Liver (tissue), 9 donors: ENCODE results near the gene STARD9. TPM values are rescaled to one million over a fixed set of nuclear protein-coding genes. Genes with fewer than 3 reads are reported as not detected.

ENCODE experiments used
- DNase-seq: peaks from one replicate; pipeline ENCODE4 v3.0.0-alpha.2; 2017; ENCODE audit warnings: low spot score
- H3K27ac ChIP-seq, 2 donors: one replicate each; pipeline ENCODE4 v1.7.0; 2013; ENCODE audit warnings: inconsistent platforms in 2 of 2, low read length in 2 of 2, control low read depth in 1 of 2, low read depth in 1 of 2, mild to moderate bottlenecking in 1 of 2
- H3K27me3 ChIP-seq, 4 donors: one replicate each; pipeline versions ENCODE4 v1.6.1 to v1.7.0; 2013; ENCODE audit warnings: low read length in 3 of 4, inconsistent platforms in 1 of 4, mild to moderate bottlenecking in 1 of 4, moderate library complexity in 1 of 4; ENCODE audit not compliant: control insufficient read depth in 4 of 4, insufficient read depth in 4 of 4
- H3K36me3 ChIP-seq, 4 donors: one replicate each; pipeline versions ENCODE4 v1.6.1 to v1.7.0; 2013; ENCODE audit warnings: low read length in 3 of 4, mild to moderate bottlenecking in 3 of 4, low read depth in 1 of 4, moderate library complexity in 1 of 4; ENCODE audit not compliant: control insufficient read depth in 4 of 4, insufficient read depth in 3 of 4
- H3K4me1 ChIP-seq, 4 donors: one replicate each; pipeline versions ENCODE4 v1.6.1 to v1.7.0; 2013; ENCODE audit warnings: low read length in 3 of 4, mild to moderate bottlenecking in 3 of 4, moderate library complexity in 1 of 4; ENCODE audit not compliant: control insufficient read depth in 4 of 4, insufficient read depth in 4 of 4
- H3K4me3 ChIP-seq, 3 donors: one replicate each; pipeline versions ENCODE4 v1.6.1 to v1.7.0; 2013; ENCODE audit warnings: low read length in 3 of 3, control low read depth in 1 of 3, low read depth in 1 of 3, mild to moderate bottlenecking in 1 of 3
- H3K9ac ChIP-seq, 2 donors: one replicate each; pipeline ENCODE4 v1.7.0; 2013; ENCODE audit warnings: low read length in 2 of 2, mild to moderate bottlenecking in 2 of 2, moderate library complexity in 2 of 2, control low read depth in 1 of 2, low read depth in 1 of 2
- H3K9me3 ChIP-seq, 4 donors: one replicate each; pipeline versions ENCODE4 v1.6.1 to v1.7.0; 2013; ENCODE audit warnings: low read length in 3 of 4; ENCODE audit not compliant: control insufficient read depth in 4 of 4
- EGR1 ChIP-seq, 2 donors: IDR thresholded peaks; 2 replicates each; pipeline ENCODE4 v1.6.1; 2016 to 2018; ENCODE audit warnings: antibody characterized with exemption in 2 of 2, low read depth in 2 of 2
- FOXA1 ChIP-seq: IDR thresholded peaks from 2 replicates; pipeline ENCODE4 v1.6.1; 2016; ENCODE audit warnings: antibody characterized with exemption
- FOXA2 ChIP-seq: IDR thresholded peaks from 2 replicates; pipeline ENCODE4 v1.6.1; 2016; ENCODE audit warnings: antibody characterized with exemption
- GABPA ChIP-seq, 2 donors: IDR thresholded peaks in 1 of 2; conservative IDR thresholded peaks in 1 of 2; 2 replicates each; pipeline ENCODE4 v1.6.1; 2016; ENCODE audit warnings: antibody characterized with exemption in 2 of 2, mild to moderate bottlenecking in 1 of 2, moderate library complexity in 1 of 2
- HNF4A ChIP-seq, 2 donors: conservative IDR thresholded peaks; 2 replicates each; pipeline ENCODE4 v1.6.1; 2016; ENCODE audit warnings: antibody characterized with exemption in 2 of 2, mild to moderate bottlenecking in 2 of 2
- HNF4G ChIP-seq: IDR thresholded peaks from 2 replicates; pipeline ENCODE4 v1.6.1; 2016; ENCODE audit warnings: antibody characterized with exemption
- JUND ChIP-seq, 2 donors: IDR thresholded peaks; 2 replicates each; pipeline ENCODE4 v1.6.1; 2016; ENCODE audit warnings: antibody characterized with exemption in 2 of 2
- NR2F2 ChIP-seq: IDR thresholded peaks from 2 replicates; pipeline ENCODE4 v1.6.1; 2016; ENCODE audit warnings: antibody characterized with exemption
- RAD21 ChIP-seq, 2 donors: IDR thresholded peaks; 2 replicates each; pipeline ENCODE4 v1.6.1; 2016; ENCODE audit warnings: antibody characterized with exemption in 2 of 2, mild to moderate bottlenecking in 2 of 2
- RXRA ChIP-seq, 2 donors: IDR thresholded peaks; 2 replicates each; pipeline ENCODE4 v1.6.1; 2017 to 2018; ENCODE audit warnings: antibody characterized with exemption in 2 of 2, mild to moderate bottlenecking in 1 of 2
- SP1 ChIP-seq: IDR thresholded peaks from 2 replicates; pipeline ENCODE4 v1.6.1; 2018; ENCODE audit warnings: antibody characterized with exemption, mild to moderate bottlenecking
- TAF1 ChIP-seq: conservative IDR thresholded peaks from 2 replicates; pipeline ENCODE4 v1.6.1; 2016; ENCODE audit warnings: antibody characterized with exemption, mild to moderate bottlenecking
- YY1 ChIP-seq: IDR thresholded peaks from 2 replicates; pipeline ENCODE4 v1.6.1; 2016; ENCODE audit warnings: antibody characterized with exemption, mild to moderate bottlenecking
- WGBS: extraction: QIAGEN DNeasy Blood & Tissue Kit; methylation state at CpG from one replicate; pipeline ENCODE4 v1.1.7; 2013; 5-methylcytosine and 5-hydroxymethylcytosine counted together
- polyA plus RNA-seq, 2 donors: library from polyadenylated mRNA; stranded (reverse) in 1 of 2; unstranded in 1 of 2; fragments of 200-250 nt in 1 of 2; fragments of >200 nt in 1 of 2; fragmentation: Nextera tagmentation in 1 of 2; extraction: Ambion mirVana in 1 of 2; gene quantifications; one replicate each; pipeline versions ENCODE4 v1.2.1 to v1.2.3, GENCODE V29; 2013 to 2015
- total RNA-seq, 2 donors: library from RNA; depleted of rRNA; stranded (reverse); fragments of >200 nt; gene quantifications; one replicate each; pipeline ENCODE4 v1.2.3, GENCODE V29; 2014
- TF ChIP-seq, protein P1 (sequence below): IDR thresholded peaks from 2 replicates; pipeline ENCODE4 v1.6.1; 2016; ENCODE audit warnings: antibody characterized with exemption, mild to moderate bottlenecking
- TF ChIP-seq, protein P2 (sequence below): IDR thresholded peaks from 2 replicates; pipeline ENCODE4 v1.6.1; 2016; ENCODE audit warnings: antibody characterized with exemption
- TF ChIP-seq, protein P3 (sequence below): IDR thresholded peaks from 2 replicates; pipeline ENCODE4 v1.6.1; 2016; ENCODE audit warnings: antibody characterized with exemption
- TF ChIP-seq, protein P4 (sequence below): fragments of 150-350 bp; IDR thresholded peaks from 2 replicates; pipeline ENCODE4 v1.5.1; 2017; ENCODE audit warnings: improper control_type of control experiment, low read depth, low read length; ENCODE audit not compliant: missing input control
- TF ChIP-seq, protein P5 (sequence below): IDR thresholded peaks from 2 replicates; pipeline ENCODE4 v1.6.1; 2016; ENCODE audit warnings: antibody characterized with exemption
- donor health status: healthy.
- donor health status: healthy.
- donor health status: healthy.
- donor health status: healthy.
- donor health status: healthy.

Gene STARD9
- total and polyA plus RNA-seq, 4 donors = 0.26 to 3.9 (median 0.54) TPM

DNA sequence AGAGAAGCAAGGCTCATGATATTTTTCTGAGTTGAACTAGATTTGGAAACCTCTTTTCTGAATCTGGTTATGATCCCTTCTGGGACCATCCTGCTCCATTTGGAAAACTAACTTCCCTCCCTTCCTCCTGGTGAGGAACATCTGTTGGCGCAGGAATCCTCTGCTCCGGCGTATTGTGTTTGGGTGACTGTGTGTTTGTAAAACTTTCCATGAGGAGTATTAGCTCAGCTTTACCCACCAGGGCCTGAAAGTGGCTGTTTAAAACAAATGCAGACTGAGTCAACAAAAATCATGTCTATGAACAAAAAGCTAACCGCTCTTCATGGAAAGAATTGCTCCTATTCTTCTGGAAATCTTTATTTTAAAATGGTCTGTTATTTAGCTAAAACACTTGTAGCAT lies 17.7 kb downstream of the STARD9 start (continued):
- TF ChIP-seq, protein P1, sequence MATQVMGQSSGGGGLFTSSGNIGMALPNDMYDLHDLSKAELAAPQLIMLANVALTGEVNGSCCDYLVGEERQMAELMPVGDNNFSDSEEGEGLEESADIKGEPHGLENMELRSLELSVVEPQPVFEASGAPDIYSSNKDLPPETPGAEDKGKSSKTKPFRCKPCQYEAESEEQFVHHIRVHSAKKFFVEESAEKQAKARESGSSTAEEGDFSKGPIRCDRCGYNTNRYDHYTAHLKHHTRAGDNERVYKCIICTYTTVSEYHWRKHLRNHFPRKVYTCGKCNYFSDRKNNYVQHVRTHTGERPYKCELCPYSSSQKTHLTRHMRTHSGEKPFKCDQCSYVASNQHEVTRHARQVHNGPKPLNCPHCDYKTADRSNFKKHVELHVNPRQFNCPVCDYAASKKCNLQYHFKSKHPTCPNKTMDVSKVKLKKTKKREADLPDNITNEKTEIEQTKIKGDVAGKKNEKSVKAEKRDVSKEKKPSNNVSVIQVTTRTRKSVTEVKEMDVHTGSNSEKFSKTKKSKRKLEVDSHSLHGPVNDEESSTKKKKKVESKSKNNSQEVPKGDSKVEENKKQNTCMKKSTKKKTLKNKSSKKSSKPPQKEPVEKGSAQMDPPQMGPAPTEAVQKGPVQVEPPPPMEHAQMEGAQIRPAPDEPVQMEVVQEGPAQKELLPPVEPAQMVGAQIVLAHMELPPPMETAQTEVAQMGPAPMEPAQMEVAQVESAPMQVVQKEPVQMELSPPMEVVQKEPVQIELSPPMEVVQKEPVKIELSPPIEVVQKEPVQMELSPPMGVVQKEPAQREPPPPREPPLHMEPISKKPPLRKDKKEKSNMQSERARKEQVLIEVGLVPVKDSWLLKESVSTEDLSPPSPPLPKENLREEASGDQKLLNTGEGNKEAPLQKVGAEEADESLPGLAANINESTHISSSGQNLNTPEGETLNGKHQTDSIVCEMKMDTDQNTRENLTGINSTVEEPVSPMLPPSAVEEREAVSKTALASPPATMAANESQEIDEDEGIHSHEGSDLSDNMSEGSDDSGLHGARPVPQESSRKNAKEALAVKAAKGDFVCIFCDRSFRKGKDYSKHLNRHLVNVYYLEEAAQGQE = no peak
- TF ChIP-seq GABPA (IDR thresholded peaks at IDR 0.05 in 1 of 2, conservative IDR thresholded peaks at IDR 0.05 in 1 of 2) (no peak), JUND (IDR thresholded peaks at IDR 0.05) (no peak), YY1 (no peak), FOXA2 (no peak), FOXA1 (no peak), TAF1 (no peak), RXRA (IDR thresholded peaks at IDR 0.05) (no peak), HNF4G (no peak), HNF4A (conservative IDR thresholded peaks at IDR 0.05) (no peak)

DNA sequence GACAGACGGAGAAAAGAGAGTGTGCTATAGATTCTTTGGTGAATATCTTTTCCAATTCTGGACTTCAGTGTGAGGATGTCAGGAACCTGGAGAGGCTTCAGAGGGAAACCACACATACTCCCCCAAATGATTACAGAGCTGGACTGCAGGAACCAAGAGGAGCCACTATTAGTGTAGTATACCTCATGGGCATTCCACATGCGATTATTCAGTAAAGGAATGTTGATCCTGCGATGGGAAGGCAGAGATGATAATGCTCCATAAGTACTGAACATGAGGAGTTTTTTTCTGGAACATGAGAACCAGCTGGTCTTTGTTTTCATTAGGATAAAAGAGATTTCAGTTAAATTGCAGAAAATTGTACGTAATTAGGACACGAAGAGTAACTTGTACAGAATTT lies 18.7 kb downstream of the STARD9 start:
- TF ChIP-seq NR2F2 (no peak), FOXA1 (no peak), RXRA (IDR thresholded peaks at IDR 0.05) (no peak), RAD21 (IDR thresholded peaks at IDR 0.05) (no peak), EGR1 (IDR thresholded peaks at IDR 0.05; ENCODE audit: low read depth in 2 of 2) (no peak), YY1 (no peak), HNF4A (conservative IDR thresholded peaks at IDR 0.05) (no peak), GABPA (IDR thresholded peaks at IDR 0.05 in 1 of 2, conservative IDR thresholded peaks at IDR 0.05 in 1 of 2) (no peak), FOXA2 (no peak), HNF4G (no peak), TAF1 (no peak), SP1 (no peak), JUND (IDR thresholded peaks at IDR 0.05) (no peak)
- TF ChIP-seq, protein P1 = no peak
- TF ChIP-seq, protein P2, sequence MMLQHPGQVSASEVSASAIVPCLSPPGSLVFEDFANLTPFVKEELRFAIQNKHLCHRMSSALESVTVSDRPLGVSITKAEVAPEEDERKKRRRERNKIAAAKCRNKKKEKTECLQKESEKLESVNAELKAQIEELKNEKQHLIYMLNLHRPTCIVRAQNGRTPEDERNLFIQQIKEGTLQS = no peak
- TF ChIP-seq, protein P3, sequence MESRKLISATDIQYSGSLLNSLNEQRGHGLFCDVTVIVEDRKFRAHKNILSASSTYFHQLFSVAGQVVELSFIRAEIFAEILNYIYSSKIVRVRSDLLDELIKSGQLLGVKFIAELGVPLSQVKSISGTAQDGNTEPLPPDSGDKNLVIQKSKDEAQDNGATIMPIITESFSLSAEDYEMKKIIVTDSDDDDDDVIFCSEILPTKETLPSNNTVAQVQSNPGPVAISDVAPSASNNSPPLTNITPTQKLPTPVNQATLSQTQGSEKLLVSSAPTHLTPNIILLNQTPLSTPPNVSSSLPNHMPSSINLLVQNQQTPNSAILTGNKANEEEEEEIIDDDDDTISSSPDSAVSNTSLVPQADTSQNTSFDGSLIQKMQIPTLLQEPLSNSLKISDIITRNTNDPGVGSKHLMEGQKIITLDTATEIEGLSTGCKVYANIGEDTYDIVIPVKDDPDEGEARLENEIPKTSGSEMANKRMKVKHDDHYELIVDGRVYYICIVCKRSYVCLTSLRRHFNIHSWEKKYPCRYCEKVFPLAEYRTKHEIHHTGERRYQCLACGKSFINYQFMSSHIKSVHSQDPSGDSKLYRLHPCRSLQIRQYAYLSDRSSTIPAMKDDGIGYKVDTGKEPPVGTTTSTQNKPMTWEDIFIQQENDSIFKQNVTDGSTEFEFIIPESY = no peak
- TF ChIP-seq, protein P4, sequence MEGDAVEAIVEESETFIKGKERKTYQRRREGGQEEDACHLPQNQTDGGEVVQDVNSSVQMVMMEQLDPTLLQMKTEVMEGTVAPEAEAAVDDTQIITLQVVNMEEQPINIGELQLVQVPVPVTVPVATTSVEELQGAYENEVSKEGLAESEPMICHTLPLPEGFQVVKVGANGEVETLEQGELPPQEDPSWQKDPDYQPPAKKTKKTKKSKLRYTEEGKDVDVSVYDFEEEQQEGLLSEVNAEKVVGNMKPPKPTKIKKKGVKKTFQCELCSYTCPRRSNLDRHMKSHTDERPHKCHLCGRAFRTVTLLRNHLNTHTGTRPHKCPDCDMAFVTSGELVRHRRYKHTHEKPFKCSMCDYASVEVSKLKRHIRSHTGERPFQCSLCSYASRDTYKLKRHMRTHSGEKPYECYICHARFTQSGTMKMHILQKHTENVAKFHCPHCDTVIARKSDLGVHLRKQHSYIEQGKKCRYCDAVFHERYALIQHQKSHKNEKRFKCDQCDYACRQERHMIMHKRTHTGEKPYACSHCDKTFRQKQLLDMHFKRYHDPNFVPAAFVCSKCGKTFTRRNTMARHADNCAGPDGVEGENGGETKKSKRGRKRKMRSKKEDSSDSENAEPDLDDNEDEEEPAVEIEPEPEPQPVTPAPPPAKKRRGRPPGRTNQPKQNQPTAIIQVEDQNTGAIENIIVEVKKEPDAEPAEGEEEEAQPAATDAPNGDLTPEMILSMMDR = no peak
- TF ChIP-seq, protein P5, sequence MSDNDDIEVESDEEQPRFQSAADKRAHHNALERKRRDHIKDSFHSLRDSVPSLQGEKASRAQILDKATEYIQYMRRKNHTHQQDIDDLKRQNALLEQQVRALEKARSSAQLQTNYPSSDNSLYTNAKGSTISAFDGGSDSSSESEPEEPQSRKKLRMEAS = no peak
- Histone ChIP-seq H3K9me3 (no peaks in the 10 kb centered on the region), H3K27ac (no peak overlapping the region), H3K27me3 (no peaks in the 10 kb centered on the region), H3K4me1 (peaks cover 0 to 12% (median 7%) of the 10 kb centered on the region in 4 donors), H3K36me3 (no peaks in the 10 kb centered on the region), H3K9ac (no peak overlapping the region), H3K4me3 (no peak overlapping the region)
- DNase-seq = no peak
- WGBS = 85% methylated on average over 5 of the region's 5 CpGs
